OCI-LY1 (cell line): ENCODE measurements around the gene LRIG1.

Source experiments
- CTCF ChIP-seq: fragments of 200-600 bp; sonication (generic), shearing (Covaris generic); IDR thresholded peaks from 2 replicates; pipeline ENCODE4 v1.5.1; 2017; ENCODE audit warnings: mild to moderate bottlenecking, antibody characterized with exemption, low read length, moderate library complexity, mixed read lengths
- EZH2 ChIP-seq: fragments of 200-600 bp; sonication (generic), shearing (Covaris generic); IDR thresholded peaks from 2 replicates; pipeline ENCODE4 v1.8.0; 2017; ENCODE audit warnings: borderline replicate concordance, mixed run types, mild to moderate bottlenecking, antibody characterized with exemption, low read length, moderate library complexity, mixed read lengths

DNA sequence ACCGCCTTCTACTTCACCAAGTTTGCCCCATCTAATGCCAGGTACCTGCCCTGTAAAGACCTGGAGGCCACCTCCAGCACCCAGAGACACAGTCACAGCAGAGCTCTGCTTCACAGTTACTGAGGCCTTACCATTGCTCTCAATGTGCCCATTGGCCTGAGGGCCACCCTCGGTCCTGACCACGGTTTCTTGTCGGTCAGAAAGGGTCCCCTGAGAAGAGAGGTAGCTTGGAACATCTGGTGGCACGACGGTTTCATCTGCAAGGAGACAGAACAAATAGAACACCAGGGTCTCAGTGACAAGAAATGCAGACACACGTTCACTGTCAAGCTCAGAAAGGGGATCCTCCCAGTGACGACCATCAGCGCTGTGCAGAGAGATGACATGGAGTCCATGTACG lies 118.7 kb downstream of the LRIG1 start:
- TF ChIP-seq CTCF (no peak), EZH2 (no peak)
